DMS153 (cell line): Measurements from ENCODE around the gene TNNC2.
"Not testable (repeated sequence)": the region's sequence is repeated elsewhere in the genome, so short reads cannot be mapped to it uniquely, and the experiment has no call there.

Experiments used
- DNase-seq: peaks from one replicate; lab custom pipeline; 2025; lab: John Stamatoyannopoulos, UW

TNNC2 gene

GRCh38 chr20:45819466-45819865 lies 7.6 kb downstream of the TNNC2 start:
- no peak for DNase-seq

- DNase-seq: no peak
These were observed 8.9 kb downstream of the TNNC2 start for GRCh38 chr20:45818239-45818638.

- DNase-seq: no peak
These were observed 9.5 kb downstream of the TNNC2 start for GRCh38 chr20:45817376-45818194.

GRCh38 chr20:45816951-45817350 lies 10.2 kb downstream of the TNNC2 start:
- DNase-seq: no peak

- DNase-seq: no peak
These were observed 12.8 kb downstream of the TNNC2 start for GRCh38 chr20:45814314-45814713.

GRCh38 chr20:45813489-45813888 lies 13.6 kb downstream of the TNNC2 start:
- no peak for DNase-seq

GRCh38 chr20:45813006-45813340 lies 14.1 kb downstream of the TNNC2 start:
- no peak for DNase-seq

GRCh38 chr20:45812157-45813005 lies 14.7 kb downstream of the TNNC2 start, which contains the start of gene UBE2C:
Gene UBE2C, plus strand, starts transcription at chr20:45812644. Its CDS starts 52 bp downstream, at chr20:45812696.
- peak; percentile 99 for DNase-seq

GRCh38 chr20:45810191-45810970 lies 16.7 kb downstream of the TNNC2 start:
- DNase-seq: no peak

GRCh38 chr20:45801851-45802250 lies 25.3 kb downstream of the TNNC2 start:
- no peak for DNase-seq

GRCh38 chr20:45798935-45799642 lies 28.0 kb downstream of the TNNC2 start:
- peak; percentile 9 for DNase-seq

- not testable (repeated sequence) for DNase-seq
These were observed 29.2 kb downstream of the TNNC2 start for GRCh38 chr20:45797955-45798354.

GRCh38 chr20:45797510-45797909 lies 29.6 kb downstream of the TNNC2 start:
- not testable (repeated sequence) for DNase-seq

- DNase-seq: no peak
These were observed 30.6 kb downstream of the TNNC2 start for GRCh38 chr20:45796337-45797065.

- no peak for DNase-seq
These were observed 34.6 kb downstream of the TNNC2 start for GRCh38 chr20:45792317-45793118.

GRCh38 chr20:45788351-45788750 lies 38.8 kb downstream of the TNNC2 start:
- no peak for DNase-seq

- DNase-seq: no peak
These were observed 43.3 kb downstream of the TNNC2 start for GRCh38 chr20:45783656-45784294.

GRCh38 chr20:45782890-45783289 lies 44.2 kb downstream of the TNNC2 start:
- no peak for DNase-seq

GRCh38 chr20:45781391-45781931 lies 45.7 kb downstream of the TNNC2 start:
- peak; percentile 7 for DNase-seq
